HEK293T (cell line): Measurements from ENCODE around the gene DSCAM.

Experiments used
- ARNT ChIP-seq: fragments of 450-650 bp; IDR thresholded peaks from 2 replicates; pipeline ENCODE4 v1.6.1; 2017; ENCODE audit warnings: mild to moderate bottlenecking
- BHLHE40 ChIP-seq: fragments of 450-650 bp; IDR thresholded peaks from 2 replicates; pipeline ENCODE4 v1.6.1; 2016; ENCODE audit warnings: mild to moderate bottlenecking, moderate library complexity, borderline replicate concordance
- ELF4 ChIP-seq: fragments of 450-650 bp; IDR thresholded peaks from 2 replicates; pipeline ENCODE4 v1.6.1; 2017; ENCODE audit warnings: antibody characterized with exemption
- FOXK2 ChIP-seq: fragments of 450-650 bp; IDR thresholded peaks from 2 replicates; pipeline ENCODE4 v1.6.1; 2016; ENCODE audit warnings: mild to moderate bottlenecking
- HDGF ChIP-seq: fragments of 450-650 bp; IDR thresholded peaks from 2 replicates; pipeline ENCODE4 v1.6.1; 2017; ENCODE audit warnings: antibody characterized with exemption, borderline replicate concordance
- L3MBTL2 ChIP-seq: fragments of 450-650 bp; conservative IDR thresholded peaks from 2 replicates; pipeline ENCODE4 v1.6.1; 2016; ENCODE audit warnings: mild to moderate bottlenecking
- LEF1 ChIP-seq: fragments of 450-650 bp; IDR thresholded peaks from 2 replicates; pipeline ENCODE4 v1.6.1; 2017; ENCODE audit warnings: mild to moderate bottlenecking, borderline replicate concordance
- SP1 ChIP-seq: fragments of 450-650 bp; IDR thresholded peaks from 2 replicates; pipeline ENCODE4 v1.6.1; 2017
- TARDBP ChIP-seq: fragments of 450-650 bp; IDR thresholded peaks from 2 replicates; pipeline ENCODE4 v1.6.1; 2016

- TF ChIP-seq SP1 (no peak), FOXK2 (no peak), HDGF (no peak), TARDBP (no peak), ARNT (no peak), ELF4 (no peak), L3MBTL2 (no peak), LEF1 (no peak), BHLHE40 (no peak)
Measured at GRCh38 chr21:40029888-40030287, 817.1 kb downstream of the DSCAM start.
